HG02981 (cell line): ENCODE results near the gene VSIG4.
A peak's percentile ranks its signal among the peaks of the same experiment; 100 is the strongest.

ENCODE experiments used
- ATAC-seq: cut with Tn5 transposase; IDR thresholded peaks from one replicate; pipeline ENCODE4 v1.9.1; 2021; ENCODE audit warnings: mild to moderate bottlenecking, moderate library complexity; ENCODE audit not compliant: unreplicated experiment

The VSIG4 gene

DNA sequence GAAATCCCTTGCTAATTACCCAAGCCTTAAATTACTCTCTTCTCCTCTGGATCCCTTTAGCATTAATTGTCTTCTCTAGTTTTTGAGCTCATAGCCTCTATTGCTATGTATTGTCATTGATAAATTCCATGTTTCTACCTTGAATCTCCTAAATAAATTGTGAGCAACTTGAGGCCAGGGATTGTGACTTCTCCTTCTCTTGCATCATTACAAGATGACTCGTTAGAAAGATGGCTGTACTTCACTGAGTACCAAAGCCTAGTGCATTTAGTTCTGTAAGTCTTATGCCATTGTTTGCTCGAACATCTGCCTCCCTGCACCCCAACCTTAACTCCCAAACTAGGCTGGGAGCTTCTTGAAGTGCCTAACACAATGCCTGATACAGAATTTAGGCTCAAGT, 15.3 kb downstream of the VSIG4 start:
- ATAC-seq = no peak

DNA sequence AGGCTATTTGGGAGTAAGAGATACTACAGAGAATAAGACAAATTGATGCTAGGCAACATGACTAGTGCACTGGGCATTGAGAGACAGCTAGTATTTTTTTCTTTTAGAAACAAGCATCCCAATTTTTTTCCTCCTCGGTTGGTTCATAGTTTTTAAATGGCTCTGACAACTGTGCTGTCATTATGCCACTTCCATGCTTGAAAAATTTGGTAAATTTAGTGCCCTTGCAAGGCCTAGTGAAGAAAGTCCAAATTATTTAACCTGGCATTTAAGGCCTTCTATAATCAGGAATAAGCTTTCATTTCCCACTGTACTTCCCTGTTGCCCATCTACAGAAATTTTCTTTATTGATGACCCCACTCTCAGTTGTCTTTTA, 15.8 kb downstream of the VSIG4 start:
- ATAC-seq = no peak

DNA sequence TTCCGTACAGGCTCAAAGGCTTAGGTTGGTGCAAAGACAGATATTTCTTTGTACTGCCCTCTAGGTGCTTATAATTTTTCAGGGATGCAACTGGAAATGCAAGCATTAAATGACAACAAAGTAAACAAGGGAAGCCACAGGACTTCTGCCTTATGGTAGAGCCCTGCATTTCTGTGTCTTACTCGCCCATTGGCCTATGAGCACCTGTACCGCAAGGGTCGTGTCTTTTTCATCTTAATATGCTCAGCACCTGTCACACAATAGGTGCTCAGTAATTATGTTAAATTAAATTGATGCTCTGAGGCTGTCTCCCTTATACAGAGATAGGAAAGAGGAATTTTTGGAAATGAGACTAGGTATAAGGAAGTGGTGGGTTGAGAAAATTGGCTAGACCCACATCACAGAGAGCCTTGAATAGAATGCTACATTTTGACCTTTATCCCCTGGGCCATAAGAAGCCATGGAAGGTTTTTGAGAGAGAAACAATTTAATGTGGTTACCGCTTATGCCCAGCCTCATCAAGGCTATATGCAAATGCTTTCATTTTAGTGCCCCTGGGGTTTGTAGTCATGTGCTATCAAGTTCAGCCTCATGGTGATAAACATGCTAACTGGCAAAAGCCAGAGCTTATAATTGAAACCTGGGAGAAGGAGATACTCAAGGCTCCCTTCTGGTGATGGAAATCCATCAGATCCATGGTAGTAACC, 16.3 kb downstream of the VSIG4 start:
- ATAC-seq = no peak

DNA sequence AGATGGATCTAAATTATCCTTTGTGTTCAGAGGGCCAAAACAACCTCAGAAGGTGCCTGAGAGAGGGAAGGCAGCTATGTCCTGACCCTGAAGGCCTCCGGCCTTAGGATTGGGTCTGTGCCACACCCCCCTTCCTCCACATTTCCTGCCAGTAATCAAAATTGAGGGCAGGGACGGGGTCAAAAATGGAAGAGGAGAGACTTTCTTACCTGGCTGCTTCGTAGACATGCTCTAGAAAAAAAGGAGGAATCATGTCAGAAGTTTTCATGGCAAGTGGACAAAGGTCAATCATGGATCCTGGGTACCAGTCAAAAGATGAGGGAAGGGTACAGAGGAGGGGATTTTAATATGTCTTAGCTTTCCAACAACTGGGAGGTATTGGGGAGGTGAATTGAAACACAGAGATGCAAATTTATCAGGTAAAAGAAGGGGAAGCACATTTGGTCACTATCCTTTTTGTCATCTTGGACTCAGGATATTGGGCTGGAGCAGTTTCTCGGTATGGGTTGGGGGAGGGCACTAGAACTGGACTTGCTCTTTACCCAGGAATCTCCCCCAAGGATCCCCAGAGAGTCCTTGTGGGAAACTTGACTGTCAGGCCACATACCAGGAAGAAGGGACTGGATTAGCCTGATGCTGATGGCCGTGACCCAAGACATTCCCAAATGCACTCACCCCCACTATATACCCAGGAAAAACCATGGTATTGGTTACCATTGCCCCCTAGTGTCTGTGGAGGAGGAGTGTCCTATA, 17.1 kb downstream of the VSIG4 start:
- no peak for ATAC-seq

DNA sequence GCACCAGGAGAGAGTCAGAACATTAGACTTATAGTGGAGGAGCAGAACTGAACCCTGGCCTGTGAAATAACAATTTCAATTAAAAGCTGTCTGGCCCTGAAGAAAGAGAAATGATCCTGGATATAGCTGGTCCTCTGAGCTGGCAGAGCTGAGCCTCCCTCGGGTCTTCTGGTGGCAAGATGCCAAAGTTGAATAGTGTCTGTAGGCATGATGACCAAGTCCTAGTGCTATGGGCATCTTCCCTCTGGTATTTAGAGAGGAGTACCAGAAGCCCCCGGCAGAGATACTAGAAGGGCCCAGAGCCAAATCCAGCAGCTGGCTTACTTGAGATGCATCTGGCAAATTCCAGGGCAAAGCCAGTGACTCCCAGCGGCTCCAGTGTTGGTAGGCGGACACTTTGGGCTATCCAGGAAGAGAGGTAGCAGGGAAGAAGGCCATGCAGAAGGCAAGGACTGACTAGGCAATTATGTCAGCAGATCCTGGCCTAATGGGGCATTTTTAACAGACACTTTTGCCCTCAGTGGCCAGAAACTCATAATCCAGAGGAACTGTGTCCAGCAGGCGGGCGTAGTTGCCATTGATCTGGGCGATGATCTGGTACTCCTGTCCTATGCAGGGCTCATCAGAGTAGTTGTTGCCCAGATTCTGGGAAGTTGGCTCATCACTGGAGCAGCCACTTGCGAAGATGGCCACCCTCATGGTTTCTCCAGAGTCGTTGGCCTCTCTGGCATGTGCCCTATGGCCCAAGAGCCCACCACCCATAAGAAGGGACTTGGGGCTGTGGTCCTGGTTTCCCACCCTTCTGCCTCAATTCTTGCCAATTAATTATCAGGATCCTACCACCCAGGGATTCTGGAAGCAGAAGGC, 17.9 kb downstream of the VSIG4 start:
- no peak for ATAC-seq

DNA sequence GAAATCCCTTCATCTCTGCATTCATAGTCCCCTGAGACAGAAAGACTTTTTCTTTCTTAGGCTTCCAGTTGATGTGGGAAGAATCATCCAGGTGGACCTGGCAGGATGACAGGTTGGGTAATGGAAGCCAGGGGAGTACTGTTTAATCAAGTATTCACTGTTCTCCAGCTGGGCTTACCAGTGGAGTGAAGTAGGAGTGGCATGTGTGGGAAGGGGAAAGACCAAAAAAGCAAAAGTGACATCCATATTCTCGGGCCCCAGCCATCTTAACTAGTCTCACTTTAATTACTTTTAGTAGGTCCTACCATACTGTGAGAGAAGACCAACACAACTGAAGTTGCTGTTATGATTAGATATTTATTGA, 18.5 kb downstream of the VSIG4 start:
- ATAC-seq = no peak

DNA sequence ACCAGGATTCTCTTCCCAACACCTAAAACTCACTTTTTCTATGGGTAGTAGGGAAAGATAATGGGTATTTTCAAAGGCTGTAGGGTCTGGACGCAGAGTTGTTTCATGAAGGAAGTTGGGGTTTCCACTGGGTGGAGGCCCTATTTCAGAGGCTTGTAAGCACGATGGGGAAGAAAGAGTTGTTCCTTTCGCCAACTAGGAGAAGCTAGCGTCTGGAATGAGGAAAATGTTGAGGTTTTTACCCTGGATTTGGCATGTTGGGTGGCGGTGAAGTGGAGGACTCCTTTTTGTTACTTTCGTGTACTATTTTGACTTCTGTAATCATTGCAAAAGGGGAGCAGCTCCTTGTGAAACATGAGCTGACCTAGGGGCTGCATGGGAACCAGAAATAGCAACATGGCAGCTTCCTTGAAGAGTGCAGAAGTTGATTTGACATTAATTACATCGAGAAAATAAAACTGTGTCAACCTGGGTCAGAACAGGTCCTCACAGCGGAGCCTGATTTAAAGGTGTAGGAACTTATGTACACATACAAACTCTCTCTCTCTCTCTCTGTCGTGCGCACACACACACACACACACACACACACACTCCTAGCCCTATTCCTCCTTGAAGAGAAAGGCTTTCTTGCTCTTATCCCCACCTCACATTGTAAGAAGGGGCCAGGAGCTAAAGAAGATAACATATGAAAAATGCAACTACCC, 19.1 kb downstream of the VSIG4 start:
- no peak for ATAC-seq

DNA sequence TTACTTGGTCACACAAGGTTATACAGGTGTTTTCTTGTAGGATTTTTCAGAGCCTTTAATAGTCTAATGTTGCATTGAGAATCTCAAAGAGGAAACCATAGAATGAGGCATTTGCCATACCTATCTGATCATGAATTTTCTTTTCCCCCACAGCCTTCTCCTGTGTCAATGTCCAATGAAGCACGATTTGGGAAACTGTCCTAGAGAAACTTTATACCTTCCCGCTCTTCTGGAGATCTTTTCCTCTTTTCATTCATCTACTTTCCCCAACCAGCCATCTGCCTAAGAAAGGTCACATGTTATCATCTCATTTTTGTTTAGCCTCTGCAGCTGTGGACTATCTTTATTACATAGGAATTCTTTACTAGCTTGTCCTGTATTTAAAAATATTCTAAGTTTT, 19.9 kb downstream of the VSIG4 start:
- no peak for ATAC-seq

DNA sequence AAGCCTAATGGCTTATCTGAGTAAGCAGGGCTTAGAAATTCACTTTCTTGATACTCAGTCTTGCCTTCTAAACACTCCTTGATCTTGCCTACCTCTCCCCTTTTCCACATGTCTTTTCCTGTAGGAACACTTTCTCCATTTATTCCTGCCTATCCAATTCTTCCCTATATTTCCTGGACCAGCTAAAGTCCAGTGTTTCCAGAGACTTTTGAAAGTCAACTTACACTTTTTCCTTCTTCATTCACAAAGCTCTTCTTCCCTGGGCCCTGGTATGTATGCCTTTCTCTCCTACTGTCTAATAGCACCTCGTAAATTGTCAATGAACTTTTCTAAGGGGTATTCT, 20.6 kb downstream of the VSIG4 start:
- no peak for ATAC-seq

DNA sequence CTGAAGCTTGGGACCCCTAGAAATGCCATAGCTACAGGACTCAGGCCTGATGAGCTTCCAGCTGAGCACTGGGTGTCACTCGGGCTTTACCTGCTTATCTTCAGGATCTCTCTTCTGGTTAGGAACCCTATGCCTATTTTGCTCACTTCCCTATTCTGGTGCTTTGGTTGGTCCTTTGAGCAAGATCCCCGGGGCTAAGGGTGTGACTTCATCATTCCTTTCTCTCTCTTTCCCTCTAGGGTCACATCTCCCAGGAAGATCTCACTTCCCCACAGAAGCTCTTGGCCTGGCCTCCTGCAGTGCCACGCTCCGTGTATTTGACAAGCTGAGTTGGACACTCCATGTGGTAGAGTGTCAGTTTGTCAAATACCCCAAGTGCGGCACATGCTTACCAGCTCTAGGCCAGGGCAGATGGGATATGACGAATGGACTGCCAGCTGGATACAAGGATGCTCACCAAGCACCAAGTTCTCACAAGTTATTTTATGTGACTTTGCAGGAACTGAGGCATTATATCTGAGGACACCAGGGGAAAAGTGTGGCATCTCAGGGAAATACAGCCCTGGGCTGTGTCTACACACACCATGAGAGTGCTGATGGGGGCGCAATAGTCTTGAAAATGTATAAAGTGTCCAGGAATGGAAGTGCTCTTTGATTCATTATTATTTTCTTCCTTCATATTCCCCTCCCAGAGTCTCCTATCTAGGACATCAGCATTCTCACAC, 21.1 kb downstream of the VSIG4 start:
- no peak for ATAC-seq

DNA sequence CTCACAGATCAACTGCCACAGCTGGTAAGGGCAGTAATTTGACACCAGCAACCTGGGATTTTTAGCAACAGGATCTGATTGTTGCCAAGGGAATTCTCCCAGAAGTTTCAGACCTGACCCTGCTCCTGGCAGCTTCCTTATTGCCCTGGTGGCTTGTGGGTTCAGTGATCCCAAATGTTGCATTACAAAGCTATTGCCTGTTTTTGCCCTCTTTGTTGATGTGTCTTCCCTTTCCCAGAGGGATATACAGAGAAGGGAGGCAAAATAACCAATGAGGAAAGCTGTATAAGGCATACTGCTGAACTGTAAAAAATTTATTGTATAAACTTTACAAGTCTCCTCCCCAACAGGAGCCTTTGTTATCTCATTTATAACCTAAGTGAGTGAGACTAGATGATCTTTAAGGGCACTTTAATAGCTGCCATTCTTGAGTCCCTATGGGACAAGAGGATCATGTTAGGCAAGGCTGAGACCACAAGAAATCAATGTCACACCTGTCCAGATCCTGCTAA, 22.2 kb downstream of the VSIG4 start:
- ATAC-seq = no peak

DNA sequence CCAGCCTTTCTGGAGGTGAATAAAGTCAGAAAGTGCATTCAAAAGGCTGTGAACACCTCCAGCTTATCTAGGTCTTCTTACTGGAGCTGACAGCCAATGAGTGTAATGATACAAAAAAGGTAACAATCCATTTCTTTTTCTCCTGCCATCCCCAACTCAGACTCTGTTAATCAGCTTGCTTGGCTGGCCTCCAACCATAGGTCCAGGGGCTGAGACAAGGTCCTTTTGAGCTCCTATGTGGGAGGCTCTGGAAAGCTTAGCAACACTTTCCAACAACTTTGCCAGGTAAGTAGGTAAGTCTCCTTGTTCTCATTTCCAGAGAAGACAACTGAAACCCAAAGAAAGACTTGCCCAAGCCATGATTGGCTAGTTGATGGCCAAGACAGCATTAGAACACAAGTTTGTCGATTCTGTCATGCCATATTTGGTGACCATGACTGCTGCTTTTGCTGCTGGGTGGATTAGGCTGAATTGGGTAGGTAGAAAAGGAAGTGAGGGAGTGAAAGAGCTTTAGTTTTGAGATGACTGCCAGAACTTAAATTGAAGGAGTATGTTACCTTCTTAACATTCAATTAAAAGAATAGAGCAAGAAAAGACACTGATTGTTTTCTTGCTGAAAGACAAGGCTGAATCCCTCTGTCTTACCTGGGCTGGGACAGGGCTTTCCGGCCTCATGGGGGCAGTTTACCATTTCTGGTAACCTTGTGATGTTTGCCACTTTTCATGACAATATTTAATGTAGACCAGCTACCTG, 22.8 kb downstream of the VSIG4 start:
- ATAC-seq = no peak

DNA sequence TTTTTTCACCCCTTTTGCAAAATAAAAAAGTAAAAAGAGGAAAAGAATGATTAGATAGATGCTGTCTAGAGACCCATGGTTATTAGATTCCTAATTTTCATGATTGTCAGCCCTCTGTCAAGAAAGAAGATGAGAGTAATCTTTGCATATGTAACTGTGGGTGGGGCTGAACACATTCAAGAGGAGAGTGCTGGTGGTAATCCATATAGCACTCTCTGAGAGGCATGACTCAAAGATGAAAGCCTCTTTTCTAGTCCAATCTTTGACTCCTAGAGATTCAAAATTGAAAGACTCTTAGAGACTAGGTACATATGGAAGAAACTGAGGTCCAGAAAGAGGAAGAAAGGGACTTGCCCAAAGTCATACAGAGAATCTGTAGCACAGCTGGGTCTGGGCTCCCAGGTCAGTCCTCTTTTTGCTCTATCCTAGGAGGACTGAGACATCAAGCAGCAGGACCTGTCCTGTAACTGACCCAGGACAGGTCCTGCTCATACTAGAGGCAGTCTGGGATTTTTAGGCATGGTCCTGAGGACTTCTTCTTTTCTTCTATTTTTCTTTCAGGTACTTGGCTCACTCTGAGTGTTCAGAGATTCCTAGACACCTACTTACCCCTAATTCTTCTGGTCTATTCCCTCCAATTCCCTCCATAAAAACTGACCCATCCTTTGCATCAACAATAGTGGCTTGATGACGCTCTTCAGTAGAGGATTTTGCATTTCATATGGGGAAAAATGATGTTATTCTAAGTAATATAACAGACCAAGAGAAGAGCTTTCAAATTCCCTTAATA, 23.8 kb downstream of the VSIG4 start:
- ATAC-seq = peak; percentile 26

DNA sequence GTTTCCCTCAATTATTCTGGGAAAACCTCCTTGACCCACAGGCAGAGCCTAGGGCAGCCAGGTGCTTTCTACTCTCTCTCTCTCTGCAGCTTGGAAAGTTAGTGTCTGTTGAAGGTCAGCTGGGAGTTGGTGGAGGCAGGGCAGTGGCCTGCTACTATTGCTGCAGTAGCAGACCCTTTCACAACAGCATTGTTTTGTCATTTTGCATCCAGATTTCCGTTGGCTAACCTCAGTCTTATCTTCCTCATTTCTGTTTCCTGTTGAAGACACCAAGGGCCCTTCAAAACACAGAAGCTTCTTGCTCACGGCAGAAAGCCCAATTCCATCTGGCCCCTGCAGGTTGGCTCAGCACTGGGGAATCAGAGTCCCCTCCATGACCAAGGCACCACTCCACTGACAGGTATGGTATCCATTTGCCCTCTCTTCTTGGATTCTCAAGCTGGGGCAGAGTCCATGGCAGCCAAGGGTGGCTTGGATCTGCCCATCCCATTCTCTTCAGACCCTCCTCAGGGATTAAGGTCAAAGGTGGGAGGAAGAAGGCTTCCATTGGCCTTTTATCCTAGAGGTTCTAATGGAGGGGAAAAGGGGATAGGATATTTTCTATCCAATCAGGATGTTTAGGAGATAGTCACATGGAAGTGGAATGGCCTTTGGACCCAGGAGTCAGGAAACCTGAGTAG, 24.6 kb downstream of the VSIG4 start:
- ATAC-seq = no peak

DNA sequence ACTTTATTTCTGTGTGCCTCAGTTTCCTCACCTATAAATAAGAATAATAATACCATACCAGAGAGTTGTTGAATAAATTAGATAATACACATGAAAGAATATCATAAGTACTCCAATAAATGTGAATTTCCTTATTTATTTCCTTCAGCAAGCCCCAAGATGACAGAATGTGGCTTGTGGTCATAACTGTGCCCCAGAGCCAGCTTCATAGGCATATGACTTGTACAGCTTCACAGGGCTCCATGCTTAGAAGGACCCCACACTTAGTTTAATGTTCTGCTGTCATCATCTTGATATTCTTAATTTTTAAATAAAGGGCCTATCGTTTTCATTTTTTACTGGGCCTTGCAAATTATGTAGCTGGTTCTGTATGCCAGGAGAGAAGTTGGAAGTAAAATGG, 25.3 kb downstream of the VSIG4 start:
- no peak for ATAC-seq

DNA sequence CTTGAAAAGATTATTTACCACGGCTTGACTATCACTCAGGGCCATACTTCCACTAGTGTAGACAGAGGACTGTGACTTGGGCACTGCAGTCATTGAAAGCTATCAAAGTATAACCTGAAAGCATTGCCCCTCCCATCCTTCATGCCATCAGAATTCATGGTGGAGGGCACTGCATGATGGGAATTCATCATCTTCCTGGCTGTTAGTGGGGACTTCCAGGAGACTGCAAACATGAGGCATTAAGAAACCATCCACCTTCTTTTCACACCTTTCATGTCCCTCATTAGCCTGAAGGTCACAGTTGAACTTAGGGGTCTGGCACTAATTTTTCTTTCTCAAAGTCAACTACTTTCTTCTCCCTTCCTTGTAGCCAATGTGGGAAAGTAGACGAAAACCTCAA, 25.8 kb downstream of the VSIG4 start:
- no peak for ATAC-seq

DNA sequence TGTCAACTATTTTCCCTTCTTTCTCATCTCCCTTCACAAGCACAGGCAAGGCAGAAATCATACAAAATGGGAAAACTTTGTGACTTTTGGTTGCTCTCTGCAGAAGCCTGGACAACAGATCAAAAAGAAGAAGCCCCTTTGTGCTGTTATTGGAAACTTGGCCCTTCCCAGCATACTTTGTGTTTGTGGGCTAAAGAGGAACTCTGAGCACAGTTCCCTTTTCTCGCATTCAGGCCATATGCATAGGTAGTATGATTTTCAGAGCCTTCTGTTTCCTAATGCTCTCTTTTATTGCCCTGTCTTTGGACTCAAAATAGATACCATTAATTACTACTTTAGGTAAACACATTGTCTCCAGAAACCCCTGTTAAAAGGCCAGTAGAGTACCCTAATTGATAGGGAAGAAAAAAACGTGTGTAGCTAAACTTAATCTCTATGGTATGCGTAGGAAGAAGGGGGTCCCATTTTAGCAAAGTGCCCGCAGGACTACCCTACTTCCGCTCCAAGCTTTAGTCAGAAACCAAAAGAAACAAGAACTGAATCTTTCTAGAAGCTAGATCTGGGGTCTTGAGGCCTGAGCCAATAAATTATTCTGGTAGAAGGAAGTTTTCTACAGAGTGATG, 26.6 kb downstream of the VSIG4 start:
- no peak for ATAC-seq

DNA sequence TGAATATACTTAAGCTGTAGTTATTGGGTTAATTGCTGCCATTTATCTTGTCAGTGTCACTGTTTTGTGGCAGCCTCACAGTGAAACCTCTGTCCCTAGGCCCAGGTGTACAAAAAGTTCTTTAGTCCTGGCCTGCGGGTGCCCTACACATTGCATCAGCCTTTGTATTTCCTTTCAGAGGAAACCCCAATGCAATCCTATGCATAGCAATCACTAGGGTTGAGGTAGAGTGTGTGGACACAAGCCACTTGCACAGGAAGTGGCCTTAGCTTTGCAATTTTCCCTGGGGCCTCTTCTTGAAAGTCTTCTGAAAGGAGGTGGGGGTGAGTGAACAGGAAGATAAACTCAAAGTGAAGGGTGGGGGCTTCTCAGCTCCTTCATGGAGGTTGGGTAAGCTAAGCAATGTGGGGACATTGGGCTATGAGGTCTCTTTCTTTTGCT, 27.8 kb downstream of the VSIG4 start:
- ATAC-seq = peak; percentile 43
